Activated T-cell treated with anti-CD3 and anti-CD28 coated beads, Interleukin-2, amount 50 U/mL, for 24 hours (primary cell): ENCODE data around the gene KIF3A.

Source experiments
- DNase-seq: peaks from one replicate; pipeline ENCODE4 v3.0.0-alpha.2; 2020
- H3K27ac Mint-ChIP-seq: 2 replicates; pipeline ENCODE4 v1.8.0; 2020; ENCODE audit warnings: mild to moderate bottlenecking, mixed read lengths
- H3K27me3 Mint-ChIP-seq: 2 replicates; pipeline ENCODE4 v1.8.0; 2020; ENCODE audit warnings: mixed read lengths
- H3K36me3 Mint-ChIP-seq: 2 replicates; pipeline ENCODE4 v1.8.0; 2020; ENCODE audit warnings: low read depth, mixed read lengths
- H3K4me1 Mint-ChIP-seq: 2 replicates; pipeline ENCODE4 v1.8.0; 2020; ENCODE audit warnings: low read depth, mixed read lengths
- H3K4me3 Mint-ChIP-seq: 2 replicates; pipeline ENCODE4 v1.8.0; 2020; ENCODE audit warnings: mild to moderate bottlenecking, moderate library complexity, mixed read lengths
- H3K9me3 Mint-ChIP-seq: 2 replicates; pipeline ENCODE4 v1.8.0; 2020; ENCODE audit warnings: mixed read lengths

KIF3A gene

GRCh38 chr5:132752581-132753125 is 15.3 kb upstream of the KIF3A start:
- Mint-ChIP-seq H3K27ac (peak overlapping the region; percentile 81), H3K9me3 (no peaks in the 10 kb centered on the region), H3K36me3 (peaks cover 47% of the 10 kb centered on the region), H3K4me3 (no peak overlapping the region), H3K27me3 (no peaks in the 10 kb centered on the region), H3K4me1 (peaks cover 52% of the 10 kb centered on the region)
- DNase-seq = no peak

GRCh38 chr5:132751971-132752580 is 14.7 kb upstream of the KIF3A start:
- H3K9me3 Mint-ChIP-seq = no peaks in the 10 kb centered on the region
- no peak overlapping the region for H3K4me3 Mint-ChIP-seq
- H3K4me1 Mint-ChIP-seq = peaks cover 52% of the 10 kb centered on the region
- H3K27me3 Mint-ChIP-seq = no peaks in the 10 kb centered on the region
- peaks cover 47% of the 10 kb centered on the region for H3K36me3 Mint-ChIP-seq
- H3K27ac Mint-ChIP-seq = peak overlapping the region; percentile 81
- DNase-seq = no peak

- no peaks in the 10 kb centered on the region for H3K9me3 Mint-ChIP-seq
- H3K4me3 Mint-ChIP-seq = no peak overlapping the region
- peak overlapping the region; percentile 81 for H3K27ac Mint-ChIP-seq
- peaks cover 54% of the 10 kb centered on the region for H3K4me1 Mint-ChIP-seq
- no peak for DNase-seq
- H3K27me3 Mint-ChIP-seq = no peaks in the 10 kb centered on the region
- H3K36me3 Mint-ChIP-seq = peaks cover 47% of the 10 kb centered on the region
Measured at GRCh38 chr5:132751444-132751843, 14.1 kb upstream of the KIF3A start.

- H3K36me3 Mint-ChIP-seq = peaks cover 47% of the 10 kb centered on the region
- no peaks in the 10 kb centered on the region for H3K9me3 Mint-ChIP-seq
- H3K4me1 Mint-ChIP-seq = peaks cover 54% of the 10 kb centered on the region
- H3K27me3 Mint-ChIP-seq = no peaks in the 10 kb centered on the region
- DNase-seq = no peak
- peak overlapping the region; percentile 81 for H3K27ac Mint-ChIP-seq
- H3K4me3 Mint-ChIP-seq = no peak overlapping the region
Measured at GRCh38 chr5:132750471-132751230, 13.3 kb upstream of the KIF3A start.

GRCh38 chr5:132749506-132749905 is 12.2 kb upstream of the KIF3A start:
- no peak for DNase-seq
- Mint-ChIP-seq H3K4me1 (peaks cover 47% of the 10 kb centered on the region), H3K36me3 (peaks cover 47% of the 10 kb centered on the region), H3K9me3 (no peaks in the 10 kb centered on the region), H3K27me3 (no peaks in the 10 kb centered on the region), H3K4me3 (no peak overlapping the region), H3K27ac (no peak overlapping the region)

- no peak for DNase-seq
- peaks cover 41% of the 10 kb centered on the region for H3K4me1 Mint-ChIP-seq
- no peaks in the 10 kb centered on the region for H3K9me3 Mint-ChIP-seq
- no peaks in the 10 kb centered on the region for H3K27me3 Mint-ChIP-seq
- peaks cover 41% of the 10 kb centered on the region for H3K36me3 Mint-ChIP-seq
- H3K4me3 Mint-ChIP-seq = peak overlapping the region; percentile 53
- peak overlapping the region; percentile 68 for H3K27ac Mint-ChIP-seq
Measured at GRCh38 chr5:132748522-132749000, 11.2 kb upstream of the KIF3A start.

- Mint-ChIP-seq H3K9me3 (no peaks in the 10 kb centered on the region), H3K4me1 (peaks cover 36% of the 10 kb centered on the region), H3K4me3 (peak overlapping the region; percentile 53), H3K27ac (no peak overlapping the region), H3K36me3 (peaks cover 38% of the 10 kb centered on the region), H3K27me3 (no peaks in the 10 kb centered on the region)
- peak; percentile 75 for DNase-seq
Measured at GRCh38 chr5:132747616-132748440, 10.5 kb upstream of the KIF3A start.

GRCh38 chr5:132746954-132747615 is 9.7 kb upstream of the KIF3A start, which contains the start of gene CCNI2:
CCNI2 (plus strand) TSS chr5:132747426; CDS start chr5:132747496, 70 bp downstream.
- Mint-ChIP-seq H3K4me3 (peak within 1 kb of the TSS; percentile 73), H3K4me1 (peaks cover 30% of the 10 kb centered on the region), H3K27ac (peak within 1 kb of the TSS; percentile 66), H3K9me3 (no peaks in the 10 kb centered on the region), H3K27me3 (no peaks in the 10 kb centered on the region), H3K36me3 (peaks cover 30% of the 10 kb centered on the region)
- peak; percentile 81 for DNase-seq

- Mint-ChIP-seq H3K27me3 (no peaks in the 10 kb centered on the region), H3K4me3 (peak overlapping the region; percentile 73), H3K27ac (peak overlapping the region; percentile 66), H3K4me1 (peaks cover 25% of the 10 kb centered on the region), H3K9me3 (no peaks in the 10 kb centered on the region), H3K36me3 (peaks cover 25% of the 10 kb centered on the region)
- DNase-seq = no peak
Measured at GRCh38 chr5:132746592-132746953, 9.2 kb upstream of the KIF3A start.

- DNase-seq = no peak
- Mint-ChIP-seq H3K4me3 (no peak overlapping the region), H3K9me3 (no peaks in the 10 kb centered on the region), H3K4me1 (peaks cover 6% of the 10 kb centered on the region), H3K27ac (no peak overlapping the region), H3K36me3 (peaks cover 11% of the 10 kb centered on the region), H3K27me3 (no peaks in the 10 kb centered on the region)
Measured at GRCh38 chr5:132744659-132745058, 7.3 kb upstream of the KIF3A start.

GRCh38 chr5:132742626-132743025 is 5.3 kb upstream of the KIF3A start:
- no peak overlapping the region for H3K27ac Mint-ChIP-seq
- peaks cover 10% of the 10 kb centered on the region for H3K4me1 Mint-ChIP-seq
- DNase-seq = no peak
- no peaks in the 10 kb centered on the region for H3K27me3 Mint-ChIP-seq
- H3K4me3 Mint-ChIP-seq = no peak overlapping the region
- no peaks in the 10 kb centered on the region for H3K9me3 Mint-ChIP-seq
- no peaks in the 10 kb centered on the region for H3K36me3 Mint-ChIP-seq

- H3K36me3 Mint-ChIP-seq = no peaks in the 10 kb centered on the region
- H3K9me3 Mint-ChIP-seq = no peaks in the 10 kb centered on the region
- H3K4me1 Mint-ChIP-seq = peaks cover 13% of the 10 kb centered on the region
- H3K27me3 Mint-ChIP-seq = no peaks in the 10 kb centered on the region
- H3K27ac Mint-ChIP-seq = no peak overlapping the region
- H3K4me3 Mint-ChIP-seq = no peak overlapping the region
- DNase-seq = no peak
Measured at GRCh38 chr5:132742158-132742557, 4.8 kb upstream of the KIF3A start.

GRCh38 chr5:132739232-132739631 is 1.9 kb upstream of the KIF3A start:
- no peaks in the 10 kb centered on the region for H3K27me3 Mint-ChIP-seq
- no peak overlapping the region for H3K4me3 Mint-ChIP-seq
- DNase-seq = no peak
- H3K9me3 Mint-ChIP-seq = no peaks in the 10 kb centered on the region
- peaks cover 30% of the 10 kb centered on the region for H3K4me1 Mint-ChIP-seq
- no peak overlapping the region for H3K27ac Mint-ChIP-seq
- H3K36me3 Mint-ChIP-seq = no peaks in the 10 kb centered on the region
